Heart right ventricle (tissue), 16 donors: Measurements from ENCODE around the gene USF1. TPM values are rescaled to one million over a fixed set of nuclear protein-coding genes. Genes with fewer than 3 reads are reported as not detected.
"Not testable (repeated sequence)": the region's sequence is repeated elsewhere in the genome, so short reads cannot be mapped to it uniquely, and the experiment has no call there.

Experiments
- ATAC-seq, 8 donors: fragments of 200-7000 bp; cut with Tn5 transposase; one replicate each; pipeline ENCODE4 v1.9.1; 2020; ENCODE audit warnings: mild to moderate bottlenecking in 8 of 8, moderate library complexity in 8 of 8, moderate number of reproducible peaks in 1 of 8
- DNase-seq, 2 donors: peaks; one replicate each; pipeline ENCODE4 v3.0.0-alpha.2; 2020
- H3K27ac ChIP-seq, 10 donors: fragments of 200-600 bp; sonication (generic) in 2 of 10; one replicate each; pipeline versions ENCODE4 v1.5.0 to v1.8.0; 2020 to 2022; ENCODE audit warnings: mild to moderate bottlenecking in 3 of 10
- H3K27me3 ChIP-seq, 7 donors: fragments of 200-600 bp; one replicate each; pipeline ENCODE4 v1.8.0; 2021 to 2022; ENCODE audit warnings: mild to moderate bottlenecking in 2 of 7
- H3K36me3 ChIP-seq, 9 donors: fragments of 200-600 bp; sonication (generic) in 1 of 9; one replicate each; pipeline versions ENCODE4 v1.5.0 to v1.8.0; 2020 to 2022; ENCODE audit warnings: mild to moderate bottlenecking in 2 of 9
- H3K4me1 ChIP-seq, 9 donors: fragments of 200-600 bp; sonication (generic) in 1 of 9; one replicate each; pipeline versions ENCODE4 v1.5.0 to v1.8.0; 2020 to 2022; ENCODE audit warnings: mild to moderate bottlenecking in 4 of 9
- H3K4me3 ChIP-seq, 10 donors: fragments of 200-600 bp; sonication (generic) in 2 of 10; one replicate each; pipeline versions ENCODE4 v1.5.0 to v1.8.0; 2020 to 2022; ENCODE audit warnings: mild to moderate bottlenecking in 7 of 10, moderate library complexity in 2 of 10
- H3K9me3 ChIP-seq, 11 donors: fragments of 200-600 bp in 10 of 11; sonication (generic) in 2 of 11; one replicate each; pipeline versions ENCODE4 v1.5.0 to v1.8.0; 2013 to 2022; ENCODE audit warnings: mild to moderate bottlenecking in 2 of 11, control low read depth in 1 of 11, moderate library complexity in 1 of 11
- WGBS, 2 donors: extraction: QIAGEN DNeasy Blood & Tissue Kit; methylation state at CpG; one replicate each; pipeline ENCODE4 v1.1.7; 2013; ENCODE audit warnings: inconsistent platforms in 1 of 2; 5-methylcytosine and 5-hydroxymethylcytosine counted together
- intact Hi-C, 10 donors: fragments of 100-400 bp; cut with DNase I; formaldehyde crosslinking; loops; one replicate each; pipeline versions ENCODE4 v1.11.1 to v1.14.2; 2022
- polyA plus RNA-seq, 2 donors: library from polyadenylated mRNA; stranded (reverse); fragments of 200-250 nt; gene quantifications; one replicate each; pipeline ENCODE4 v1.2.3, GENCODE V29; 2013
- total RNA-seq, 10 donors: library from RNA; stranded (reverse); fragmentation: NEBNext Ultra II Directional in 3 of 10; extraction: Animal tissue kit (Norgen Biotek cat#: 25700) in 3 of 10; gene quantifications; one replicate each; pipeline versions ENCODE4 v1.2.1 to v1.2.4, GENCODE V29; 2021 to 2023
- TF ChIP-seq, protein P1 (sequence below), 9 donors: fragments of 200-600 bp; sonication (generic) in 2 of 9; IDR thresholded peaks; one replicate each; pipeline versions ENCODE4 v1.5.0 to v1.8.0; 2021 to 2022; ENCODE audit warnings: antibody characterized with exemption in 9 of 9, mild to moderate bottlenecking in 5 of 9, moderate library complexity in 1 of 9
- donor health status: Arrhythmogenic right ventricular cardiomyopathy.
- donor health status: ischemic (EF 13 %, LVEDD 7.1; RV severe dilation, severe dysfunction).
- donor health status: healthy with polysubstance abuse.
- donor health status: DM: no; HTN: yes; CAD: no.
- donor health status: DM: no; HTN: no; CAD: no.
- donor health status: ischemic (EF 25% LVEDD 6.9; RV normal size, moderate dysfunction).
- donor health status: ischemic (EF 25% LVEDD 5.7; RV mildly dilated, moderate dysfunction).
- donor health status: healthy.
- donor health status: DM: yes; HTN: yes; CAD: no.
- donor health status: Ischemic cardiomyopathy.
- donor health status: ischemic (EF 35%, LVEDD 5.7; RV mildly dilated, moderate dysfunction).
- donor health status: nonischemic (EF 11% LVEDD 7.7; RV severe dilation, severe dysfunction).
- donor health status: DM: yes; HTN: yes; CAD: no.
- donor health status: PGD.
- donor health status: ischemic (EF 29% LVEDD 5.4; RV normal size, mild dysfunction).
- donor health status: nonischemic (EF 23%, LVEDD 6.1; RV moderate dilation, normal function).

USF1 gene
- total and polyA plus RNA-seq, 12 donors: 23.7 to 55.1 (median 29.9) TPM

- TF ChIP-seq, protein P1, sequence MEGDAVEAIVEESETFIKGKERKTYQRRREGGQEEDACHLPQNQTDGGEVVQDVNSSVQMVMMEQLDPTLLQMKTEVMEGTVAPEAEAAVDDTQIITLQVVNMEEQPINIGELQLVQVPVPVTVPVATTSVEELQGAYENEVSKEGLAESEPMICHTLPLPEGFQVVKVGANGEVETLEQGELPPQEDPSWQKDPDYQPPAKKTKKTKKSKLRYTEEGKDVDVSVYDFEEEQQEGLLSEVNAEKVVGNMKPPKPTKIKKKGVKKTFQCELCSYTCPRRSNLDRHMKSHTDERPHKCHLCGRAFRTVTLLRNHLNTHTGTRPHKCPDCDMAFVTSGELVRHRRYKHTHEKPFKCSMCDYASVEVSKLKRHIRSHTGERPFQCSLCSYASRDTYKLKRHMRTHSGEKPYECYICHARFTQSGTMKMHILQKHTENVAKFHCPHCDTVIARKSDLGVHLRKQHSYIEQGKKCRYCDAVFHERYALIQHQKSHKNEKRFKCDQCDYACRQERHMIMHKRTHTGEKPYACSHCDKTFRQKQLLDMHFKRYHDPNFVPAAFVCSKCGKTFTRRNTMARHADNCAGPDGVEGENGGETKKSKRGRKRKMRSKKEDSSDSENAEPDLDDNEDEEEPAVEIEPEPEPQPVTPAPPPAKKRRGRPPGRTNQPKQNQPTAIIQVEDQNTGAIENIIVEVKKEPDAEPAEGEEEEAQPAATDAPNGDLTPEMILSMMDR (IDR thresholded peaks at IDR 0.05): no peak
- Histone ChIP-seq H3K4me1 (peaks cover 0 to 53% (median 22%) of the 10 kb centered on the region in 9 donors), H3K36me3 (no peaks in the 10 kb centered on the region), H3K4me3 (peak overlapping the region; percentile 54 to 76 (median 68)), H3K27ac (peak overlapping the region; percentile 21 to 97 (median 90)), H3K27me3 (peaks cover 0 to 11% (median 0%) of the 10 kb centered on the region in 7 donors), H3K9me3 (no peaks in the 10 kb centered on the region)
- ATAC-seq (peak; percentile 85 to 93 (median 90)), DNase-seq (peak; percentile 71 to 78)
- intact Hi-C loops: no loop called here
- 14% methylated on average over 34 of the region's 34 CpGs for WGBS, 2 donors
Observed at GRCh38 chr1:161021165-161021969, 24.4 kb downstream of the USF1 start.

GRCh38 chr1:161020509-161021164 is 25.1 kb downstream of the USF1 start, which contains the start of gene F11R:
Gene F11R (minus strand): TSS chr1:161021152. CDS start chr1:161021073, 79 bp downstream.
- no peaks in the 10 kb centered on the region for H3K9me3 ChIP-seq
- H3K36me3 ChIP-seq: no peaks in the 10 kb centered on the region
- intact Hi-C loops: no loop called here
- H3K4me3 ChIP-seq: peak within 1 kb of the TSS; percentile 54 to 76 (median 68)
- peak; percentile 45 to 82 (median 73) for ATAC-seq
- peaks cover 0 to 56% (median 22%) of the 10 kb centered on the region in 9 donors for H3K4me1 ChIP-seq
- DNase-seq: peak; percentile 34 to 55
- WGBS, 2 donors: 1 to 2% methylated on average over 33 to 36 of the region's 36 CpGs
- H3K27ac ChIP-seq: peak within 1 kb of the TSS; percentile 40 to 97 (median 90)
- TF ChIP-seq, protein P1 (IDR thresholded peaks at IDR 0.05): peak in 2 of 9 donors; percentile 12 to 24
- peaks cover 0 to 11% (median 0%) of the 10 kb centered on the region in 7 donors for H3K27me3 ChIP-seq

DNA sequence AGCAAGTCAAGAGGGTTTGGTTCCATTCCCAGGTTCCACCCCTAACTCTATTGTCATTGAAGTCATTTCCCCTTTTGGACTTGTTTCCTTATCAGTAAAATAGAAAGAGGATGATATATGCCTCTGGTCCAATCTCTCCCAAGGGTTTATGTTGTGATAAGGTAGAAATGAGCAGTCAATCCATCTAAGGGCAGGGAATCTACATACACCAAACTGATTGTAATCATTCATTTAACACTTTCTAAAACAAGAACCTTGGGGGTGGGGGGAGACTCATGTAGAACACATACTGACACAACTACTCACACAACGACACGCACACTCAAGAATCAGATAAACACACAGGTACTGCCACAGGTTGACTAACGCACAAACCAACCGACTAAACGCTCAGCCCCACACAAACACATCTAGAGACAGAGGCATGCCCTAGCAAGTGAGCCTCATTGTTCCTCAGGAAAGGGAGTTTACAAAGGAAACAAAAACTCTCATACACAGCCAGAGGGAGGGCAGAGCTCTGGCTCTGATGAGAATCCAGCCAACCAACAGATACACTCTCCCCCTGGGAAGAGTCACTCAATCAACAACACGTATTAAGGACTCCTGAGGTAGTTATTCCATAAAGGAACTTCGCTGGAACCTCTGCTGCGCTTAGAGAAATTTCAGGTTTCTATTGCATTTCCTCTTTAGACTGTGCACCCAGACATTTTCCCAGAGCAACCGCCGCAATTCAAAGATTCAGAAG is 25.9 kb downstream of the USF1 start:
- ATAC-seq (peak; percentile 55 to 86 (median 78)), DNase-seq (peak in 1 of 2 donors; percentile 51)
- TF ChIP-seq, protein P1 (IDR thresholded peaks at IDR 0.05): no peak
- peak overlapping the region; percentile 54 to 76 (median 68) for H3K4me3 ChIP-seq
- peaks cover 0 to 59% (median 22%) of the 10 kb centered on the region in 9 donors for H3K4me1 ChIP-seq
- H3K27ac ChIP-seq: peak overlapping the region; percentile 40 to 97 (median 90)
- H3K9me3 ChIP-seq: no peaks in the 10 kb centered on the region
- intact Hi-C loops: loop anchor here in 1 of 10 donors (2.0 kb wide), 1 partner anchor 25 kb away; the partner anchor contains the start of gene USF1
- peaks cover 0 to 11% (median 0%) of the 10 kb centered on the region in 7 donors for H3K27me3 ChIP-seq
- no peaks in the 10 kb centered on the region for H3K36me3 ChIP-seq
- 17 to 24% methylated on average over 10 of the region's 10 CpGs for WGBS, 2 donors

- DNase-seq, H3K9me3 ChIP-seq, H3K36me3 ChIP-seq, ATAC-seq: not testable (repeated sequence)
- H3K27me3 ChIP-seq: peaks cover 0 to 11% (median 0%) of the 10 kb centered on the region in 7 donors
- peaks cover 0 to 66% (median 29%) of the 10 kb centered on the region in 9 donors for H3K4me1 ChIP-seq
- 74 to 84% methylated on average over 15 of the region's 15 CpGs for WGBS, 2 donors
- intact Hi-C loops: loop anchor here in 1 of 10 donors (2.0 kb wide), 1 partner anchor 26 kb away; the partner anchor contains the start of gene USF1
- peak overlapping the region in 8 of 10 donors; percentile 9 to 76 (median 68) for H3K4me3 ChIP-seq
- H3K27ac ChIP-seq: peak overlapping the region in 9 of 10 donors; percentile 46 to 97 (median 90)
Observed at GRCh38 chr1:161019111-161019660, 26.6 kb downstream of the USF1 start.
